ENCODE data around the gene ZEB2. TPM values are rescaled to one million over a fixed set of nuclear protein-coding genes. Genes with fewer than 3 reads are reported as not detected.

Gene ZEB2
- total RNA-seq, 2 donors from 2014 or later, result 49.5 to 61.1 TPM

- no peak overlapping the region for H3K4me3 Mint-ChIP-seq
- DNase-seq (no peak), ATAC-seq (no peak)
- no peaks in the 10 kb centered on the region for H3K9me3 ChIP-seq (ENCODE audit: control insufficient read depth, low read length, poor library complexity, severe bottlenecking)
- peaks cover 22% of the 10 kb centered on the region for H3K27me3 Mint-ChIP-seq
- peaks cover 2% of the 10 kb centered on the region for H3K4me1 Mint-ChIP-seq
- peak overlapping the region; percentile 24 for H3K27ac Mint-ChIP-seq
- H3K36me3 Mint-ChIP-seq (ENCODE audit: low read depth), result peaks cover 2% of the 10 kb centered on the region
Measured at GRCh38 chr2:144547494-144547893, 27.6 kb upstream of the ZEB2 start.

DNA sequence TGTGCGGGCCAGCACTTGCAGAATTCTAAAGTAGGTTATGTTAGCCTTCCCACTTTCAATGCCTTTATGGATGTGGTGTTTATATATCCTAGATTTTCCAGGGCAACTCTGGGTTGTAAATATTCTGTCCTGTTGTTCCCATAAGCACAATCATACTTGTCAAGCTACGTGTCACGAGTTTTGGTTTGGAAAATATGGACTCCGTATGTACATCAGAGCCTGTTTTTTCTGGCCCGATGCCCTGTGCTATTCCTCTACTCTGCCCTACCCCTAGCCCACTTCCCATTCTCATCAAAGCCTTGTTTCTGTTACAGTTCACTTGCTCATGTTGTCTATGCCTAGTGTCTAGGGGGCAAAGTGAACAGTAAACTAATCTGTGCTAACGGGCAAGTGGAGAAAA is 27.0 kb upstream of the ZEB2 start:
- Mint-ChIP-seq H3K4me3 (no peak overlapping the region), H3K27me3 (peaks cover 22% of the 10 kb centered on the region), H3K27ac (no peak overlapping the region), H3K36me3 (ENCODE audit: low read depth) (peaks cover 4% of the 10 kb centered on the region), H3K4me1 (peaks cover 2% of the 10 kb centered on the region)
- no peak for DNase-seq
- no peak for ATAC-seq
- no peaks in the 10 kb centered on the region for H3K9me3 ChIP-seq (ENCODE audit: control insufficient read depth, low read length, poor library complexity, severe bottlenecking)

DNA sequence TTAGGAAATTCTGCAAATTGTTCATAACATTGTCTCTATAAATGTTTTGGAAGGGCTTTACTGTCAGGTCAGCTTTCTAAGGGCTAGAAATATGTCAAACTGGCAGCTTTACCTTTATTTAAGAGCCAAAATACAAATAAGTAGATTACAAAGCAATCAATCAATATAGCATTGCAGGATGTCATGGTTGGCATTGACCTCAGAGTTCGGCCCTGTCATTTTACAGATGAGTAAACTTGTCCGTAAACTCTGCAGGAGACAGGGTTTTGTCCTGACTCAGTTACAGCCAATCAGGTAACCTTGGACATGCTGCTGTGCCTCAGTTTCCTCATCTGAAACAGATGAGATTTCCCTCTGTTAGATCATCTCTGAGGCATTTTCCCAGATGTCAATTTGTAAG is 25.9 kb upstream of the ZEB2 start:
- H3K9me3 ChIP-seq (ENCODE audit: control insufficient read depth, low read length, poor library complexity, severe bottlenecking), result no peaks in the 10 kb centered on the region
- Mint-ChIP-seq H3K27me3 (peaks cover 28% of the 10 kb centered on the region), H3K4me1 (peaks cover 2% of the 10 kb centered on the region), H3K4me3 (no peak overlapping the region), H3K36me3 (ENCODE audit: low read depth) (peaks cover 4% of the 10 kb centered on the region), H3K27ac (no peak overlapping the region)
- DNase-seq (no peak), ATAC-seq (no peak)

DNA sequence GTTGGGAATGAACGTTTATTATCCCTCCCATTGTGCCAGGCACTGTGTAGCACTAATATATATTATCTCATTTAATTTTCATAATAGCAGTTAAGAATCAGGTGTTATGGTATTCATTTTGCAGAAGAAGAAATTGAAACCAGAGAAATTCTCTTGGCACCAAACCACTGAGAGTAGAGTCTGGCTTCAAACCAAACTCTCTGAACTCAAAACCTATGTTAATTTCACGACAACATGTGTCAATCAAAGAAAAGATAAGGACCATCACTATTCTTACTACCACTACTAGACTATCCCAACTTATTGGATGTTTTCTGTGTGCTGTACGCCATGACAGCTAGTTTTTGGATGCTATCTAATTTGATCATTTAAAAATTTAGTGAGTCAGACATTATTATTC is 24.1 kb upstream of the ZEB2 start:
- no peak overlapping the region for H3K27ac Mint-ChIP-seq
- H3K27me3 Mint-ChIP-seq, result peaks cover 28% of the 10 kb centered on the region
- DNase-seq (no peak), ATAC-seq (no peak)
- peaks cover 2% of the 10 kb centered on the region for H3K4me1 Mint-ChIP-seq
- no peak overlapping the region for H3K4me3 Mint-ChIP-seq
- no peaks in the 10 kb centered on the region for H3K9me3 ChIP-seq (ENCODE audit: control insufficient read depth, low read length, poor library complexity, severe bottlenecking)
- H3K36me3 Mint-ChIP-seq (ENCODE audit: low read depth), result peaks cover 4% of the 10 kb centered on the region

GRCh38 chr2:144541396-144541795 is 21.5 kb upstream of the ZEB2 start:
- no peak overlapping the region for H3K27ac Mint-ChIP-seq
- no peaks in the 10 kb centered on the region for H3K4me1 Mint-ChIP-seq
- H3K27me3 Mint-ChIP-seq, result peaks cover 26% of the 10 kb centered on the region
- H3K9me3 ChIP-seq (ENCODE audit: control insufficient read depth, low read length, poor library complexity, severe bottlenecking), result no peaks in the 10 kb centered on the region
- H3K4me3 Mint-ChIP-seq, result no peak overlapping the region
- ATAC-seq (no peak), DNase-seq (no peak)
- H3K36me3 Mint-ChIP-seq (ENCODE audit: low read depth), result peaks cover 4% of the 10 kb centered on the region

GRCh38 chr2:144539289-144539782 is 19.4 kb upstream of the ZEB2 start:
- peaks cover 4% of the 10 kb centered on the region for H3K36me3 Mint-ChIP-seq (ENCODE audit: low read depth)
- H3K9me3 ChIP-seq (ENCODE audit: control insufficient read depth, low read length, poor library complexity, severe bottlenecking), result no peaks in the 10 kb centered on the region
- no peak overlapping the region for H3K27ac Mint-ChIP-seq
- H3K27me3 Mint-ChIP-seq, result peaks cover 34% of the 10 kb centered on the region
- no peaks in the 10 kb centered on the region for H3K4me1 Mint-ChIP-seq
- H3K4me3 Mint-ChIP-seq, result no peak overlapping the region
- no peak for ATAC-seq
- no peak for DNase-seq

DNA sequence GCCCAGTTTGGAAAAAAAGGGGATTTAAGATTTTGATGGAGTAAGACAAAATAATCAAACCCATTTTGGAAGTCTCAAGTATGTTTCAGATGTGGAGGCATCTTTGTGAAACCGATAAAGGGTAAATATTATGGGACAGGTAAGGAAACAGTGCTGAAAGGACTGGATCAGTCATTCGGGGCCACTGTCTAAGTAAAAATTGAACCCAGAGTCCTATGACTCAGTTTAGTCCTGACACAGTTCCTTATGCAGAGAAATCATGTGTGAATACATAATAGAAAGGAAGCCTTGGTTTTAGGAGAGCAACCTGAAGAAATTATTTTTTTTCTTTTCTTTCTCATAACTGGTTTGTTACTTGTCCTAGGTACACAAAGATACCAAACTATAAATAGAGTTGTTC is 15.4 kb upstream of the ZEB2 start:
- no peak for ATAC-seq
- Mint-ChIP-seq H3K27me3 (peaks cover 55% of the 10 kb centered on the region), H3K4me3 (no peak overlapping the region), H3K36me3 (ENCODE audit: low read depth) (peaks cover 3% of the 10 kb centered on the region), H3K4me1 (no peaks in the 10 kb centered on the region), H3K27ac (no peak overlapping the region)
- no peak for DNase-seq
- H3K9me3 ChIP-seq (ENCODE audit: control insufficient read depth, low read length, poor library complexity, severe bottlenecking), result no peaks in the 10 kb centered on the region

DNA sequence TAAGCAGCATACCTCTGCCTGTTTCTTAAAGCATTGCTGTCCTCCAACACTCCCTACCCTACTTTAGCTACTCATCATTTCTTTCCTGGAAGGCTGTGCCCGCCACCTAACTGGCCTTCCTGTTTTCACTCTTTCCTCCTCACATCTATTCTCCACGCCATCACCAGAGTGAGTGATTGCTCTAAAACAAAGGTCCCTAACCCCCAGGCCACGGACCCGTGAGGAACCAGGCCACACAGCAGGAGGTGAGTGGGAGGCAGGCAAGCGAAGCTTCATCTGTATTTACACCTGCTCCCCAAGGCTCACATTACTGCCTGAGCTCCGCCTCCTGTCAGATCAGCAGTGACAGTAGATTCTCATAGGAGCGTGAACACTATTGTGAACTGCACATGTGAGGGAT is 13.3 kb upstream of the ZEB2 start:
- H3K27me3 Mint-ChIP-seq, result peaks cover 68% of the 10 kb centered on the region
- no peak for DNase-seq
- no peak for ATAC-seq
- H3K9me3 ChIP-seq (ENCODE audit: control insufficient read depth, low read length, poor library complexity, severe bottlenecking), result no peaks in the 10 kb centered on the region
- H3K4me3 Mint-ChIP-seq, result no peak overlapping the region
- peaks cover 3% of the 10 kb centered on the region for H3K36me3 Mint-ChIP-seq (ENCODE audit: low read depth)
- no peaks in the 10 kb centered on the region for H3K4me1 Mint-ChIP-seq
- H3K27ac Mint-ChIP-seq, result no peak overlapping the region

- Mint-ChIP-seq H3K4me3 (no peak overlapping the region), H3K27me3 (peaks cover 74% of the 10 kb centered on the region), H3K27ac (no peak overlapping the region), H3K36me3 (ENCODE audit: low read depth) (peaks cover 3% of the 10 kb centered on the region), H3K4me1 (no peaks in the 10 kb centered on the region)
- no peak for DNase-seq
- H3K9me3 ChIP-seq (ENCODE audit: control insufficient read depth, low read length, poor library complexity, severe bottlenecking), result no peaks in the 10 kb centered on the region
- no peak for ATAC-seq
Measured at GRCh38 chr2:144530596-144530995, 10.7 kb upstream of the ZEB2 start.

GRCh38 chr2:144529841-144530240 is 9.9 kb upstream of the ZEB2 start:
- no peaks in the 10 kb centered on the region for H3K9me3 ChIP-seq (ENCODE audit: control insufficient read depth, low read length, poor library complexity, severe bottlenecking)
- H3K27ac Mint-ChIP-seq, result no peak overlapping the region
- ATAC-seq (no peak), DNase-seq (no peak)
- H3K36me3 Mint-ChIP-seq (ENCODE audit: low read depth), result peaks cover 3% of the 10 kb centered on the region
- peaks cover 74% of the 10 kb centered on the region for H3K27me3 Mint-ChIP-seq
- H3K4me1 Mint-ChIP-seq, result peaks cover under 1% of the 10 kb centered on the region
- H3K4me3 Mint-ChIP-seq, result no peak overlapping the region

- DNase-seq (no peak), ATAC-seq (no peak)
- H3K36me3 Mint-ChIP-seq (ENCODE audit: low read depth), result peaks cover 3% of the 10 kb centered on the region
- H3K27me3 Mint-ChIP-seq, result peaks cover 76% of the 10 kb centered on the region
- H3K9me3 ChIP-seq (ENCODE audit: control insufficient read depth, low read length, poor library complexity, severe bottlenecking), result no peaks in the 10 kb centered on the region
- H3K4me3 Mint-ChIP-seq, result no peak overlapping the region
- peaks cover 9% of the 10 kb centered on the region for H3K4me1 Mint-ChIP-seq
- H3K27ac Mint-ChIP-seq, result no peak overlapping the region
Measured at GRCh38 chr2:144528108-144528507, 8.2 kb upstream of the ZEB2 start.

GRCh38 chr2:144526831-144527230 is 6.9 kb upstream of the ZEB2 start:
- ATAC-seq (no peak), DNase-seq (no peak)
- no peak overlapping the region for H3K4me3 Mint-ChIP-seq
- H3K9me3 ChIP-seq (ENCODE audit: control insufficient read depth, low read length, poor library complexity, severe bottlenecking), result no peaks in the 10 kb centered on the region
- peaks cover 14% of the 10 kb centered on the region for H3K4me1 Mint-ChIP-seq
- H3K27ac Mint-ChIP-seq, result no peak overlapping the region
- peaks cover 74% of the 10 kb centered on the region for H3K27me3 Mint-ChIP-seq
- peaks cover 2% of the 10 kb centered on the region for H3K36me3 Mint-ChIP-seq (ENCODE audit: low read depth)

- ATAC-seq (peak; percentile 32), DNase-seq (peak in 1 of 3 donors; percentile 24)
- peaks cover 52% of the 10 kb centered on the region for H3K27me3 Mint-ChIP-seq
- peak overlapping the region; percentile 94 for H3K4me3 Mint-ChIP-seq
- H3K9me3 ChIP-seq (ENCODE audit: control insufficient read depth, low read length, poor library complexity, severe bottlenecking), result no peaks in the 10 kb centered on the region
- H3K27ac Mint-ChIP-seq, result peak overlapping the region; percentile 77
- H3K36me3 Mint-ChIP-seq (ENCODE audit: low read depth), result peaks cover 2% of the 10 kb centered on the region
- H3K4me1 Mint-ChIP-seq, result peaks cover 14% of the 10 kb centered on the region
Measured at GRCh38 chr2:144524118-144525009, 4.4 kb upstream of the ZEB2 start.
